NT2/D1 (cell line): ENCODE data around the gene PPM1A.

Source experiments
- DNase-seq: peaks from one replicate; pipeline ENCODE4 v3.0.0-alpha.2; 2011; ENCODE audit warnings: low read depth, low spot score
- H3K27me3 ChIP-seq: 2 replicates; pipeline ENCODE4 v1.6.0; 2011; ENCODE audit warnings: mild to moderate bottlenecking; ENCODE audit not compliant: insufficient read length, insufficient read depth
- H3K36me3 ChIP-seq: 2 replicates; pipeline ENCODE4 v1.6.1; 2011; ENCODE audit warnings: mild to moderate bottlenecking, low read length, mixed read lengths; ENCODE audit not compliant: insufficient read depth, insufficient read length
- H3K4me1 ChIP-seq: 2 replicates; pipeline ENCODE4 v1.5.1; 2011; ENCODE audit not compliant: insufficient read depth, insufficient read length
- H3K4me3 ChIP-seq: 2 replicates; pipeline ENCODE4 v1.5.1; 2011; ENCODE audit warnings: low read depth; ENCODE audit not compliant: insufficient read length
- H3K9ac ChIP-seq: 2 replicates; pipeline ENCODE4 v1.6.0; 2011; ENCODE audit warnings: low read depth; ENCODE audit not compliant: insufficient read length
- H3K9me3 ChIP-seq: 2 replicates; pipeline ENCODE4 v1.5.1; 2011; ENCODE audit warnings: mild to moderate bottlenecking, low read length; ENCODE audit not compliant: insufficient read depth
- SUZ12 ChIP-seq: IDR thresholded peaks from 2 replicates; pipeline ENCODE4 v1.6.1; 2011; ENCODE audit not compliant: insufficient read length, insufficient read depth; ENCODE audit errors: extremely low read depth
- YY1 ChIP-seq: IDR thresholded peaks from 2 replicates; pipeline ENCODE4 v1.6.1; 2011; ENCODE audit not compliant: insufficient read length, insufficient read depth
- ZNF274 ChIP-seq: IDR thresholded peaks from 2 replicates; pipeline ENCODE4 v1.6.1; 2011; ENCODE audit warnings: mild to moderate bottlenecking, low read depth, low read length

PPM1A gene

DNA sequence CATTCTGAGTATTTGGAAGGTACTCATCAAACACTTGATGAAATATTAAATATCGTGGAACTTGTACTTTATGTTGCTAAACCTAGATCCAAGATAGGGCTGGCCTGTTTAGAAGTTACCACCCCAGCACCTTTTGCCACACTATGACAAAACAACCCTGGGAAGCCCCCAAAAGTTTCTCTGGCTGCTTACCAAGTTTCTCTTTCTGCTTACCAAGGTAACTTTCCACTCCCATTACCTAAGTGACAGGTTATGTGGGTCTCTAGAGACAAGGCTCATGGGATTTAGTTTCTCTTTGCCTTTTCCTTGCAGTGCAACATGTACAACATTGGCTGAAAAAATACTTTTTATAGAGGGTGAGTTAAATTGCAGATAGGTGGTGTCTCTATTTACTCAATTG lies 28.9 kb upstream of the PPM1A start:
- H3K9ac ChIP-seq: no peak overlapping the region
- DNase-seq: no peak
- peaks cover 6% of the 10 kb centered on the region for H3K4me1 ChIP-seq
- no peaks in the 10 kb centered on the region for H3K27me3 ChIP-seq
- H3K9me3 ChIP-seq: no peaks in the 10 kb centered on the region
- no peak overlapping the region for H3K4me3 ChIP-seq
- no peaks in the 10 kb centered on the region for H3K36me3 ChIP-seq
- TF ChIP-seq ZNF274: no peak
- TF ChIP-seq SUZ12: no peak
- no peak for TF ChIP-seq YY1

DNA sequence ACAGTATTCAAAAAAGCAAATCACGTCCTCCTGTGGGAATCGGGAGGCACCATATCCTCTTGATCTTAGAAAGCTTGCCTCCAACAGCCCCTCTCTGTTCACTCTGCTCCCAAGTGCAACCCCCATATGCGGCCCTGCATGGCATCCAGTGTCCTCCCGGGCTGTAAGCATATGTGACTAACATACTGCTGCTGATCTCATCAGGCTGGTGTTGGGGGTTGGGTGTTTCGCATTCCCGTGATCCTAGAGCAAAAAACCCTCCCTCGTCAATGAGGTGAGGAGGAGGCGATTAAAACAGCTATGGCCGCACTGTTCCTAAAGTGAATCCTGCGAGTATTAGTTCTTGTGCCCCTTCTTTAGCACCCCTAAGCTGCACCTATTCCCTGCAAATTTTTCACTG lies 28.1 kb upstream of the PPM1A start:
- Histone ChIP-seq H3K9ac (no peak overlapping the region), H3K4me1 (peaks cover 6% of the 10 kb centered on the region)

DNA sequence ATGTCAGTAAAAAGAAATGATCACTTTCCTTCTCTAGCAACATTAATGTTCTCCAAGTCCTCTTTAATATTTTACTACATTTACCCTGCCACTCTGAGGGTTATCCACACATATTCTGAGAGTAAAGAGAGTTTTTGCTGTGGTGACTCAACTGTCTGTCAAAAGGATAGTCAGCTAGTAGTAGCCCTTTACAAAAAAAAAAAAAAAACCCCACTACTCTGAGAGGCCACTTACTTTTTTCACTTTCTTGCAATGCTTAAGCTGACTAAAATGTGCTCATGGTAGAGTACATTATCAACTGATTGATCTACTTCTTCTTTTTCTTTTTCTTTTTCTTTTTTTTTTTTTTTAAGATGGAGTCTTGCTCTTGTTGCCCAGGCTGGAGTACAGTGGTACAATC lies 27.6 kb upstream of the PPM1A start:
- TF ChIP-seq YY1 (no peak), ZNF274 (no peak), SUZ12 (no peak)

More for the DNA sequence above, 28.1 kb upstream of the PPM1A start:
- no peak for TF ChIP-seq ZNF274
- TF ChIP-seq YY1: no peak
- no peak for TF ChIP-seq SUZ12
- Histone ChIP-seq H3K9me3 (no peaks in the 10 kb centered on the region), H3K27me3 (no peaks in the 10 kb centered on the region), H3K4me3 (no peak overlapping the region), H3K36me3 (no peaks in the 10 kb centered on the region)
- DNase-seq: no peak

DNA sequence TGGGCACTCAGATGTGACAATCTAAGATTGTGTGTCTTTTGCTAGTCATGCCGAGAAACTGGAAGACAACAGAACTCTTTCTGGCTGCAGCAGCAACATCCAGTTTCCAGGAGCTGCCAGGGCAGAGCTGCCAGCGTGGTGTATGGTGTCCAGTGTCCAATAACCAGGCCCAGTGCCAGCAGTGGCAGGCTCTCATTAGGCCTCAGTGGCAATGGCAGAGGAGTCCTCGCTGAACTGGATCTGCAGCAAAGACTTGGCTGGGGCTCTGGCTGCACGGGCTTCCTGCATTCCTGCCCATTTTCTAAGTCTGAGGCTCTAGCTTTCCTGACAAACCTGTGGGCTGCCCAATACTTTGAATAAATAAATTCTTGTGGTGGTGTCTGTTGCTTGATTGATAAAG lies 26.2 kb upstream of the PPM1A start:
- Histone ChIP-seq H3K27me3 (no peaks in the 10 kb centered on the region), H3K9ac (no peak overlapping the region), H3K36me3 (no peaks in the 10 kb centered on the region), H3K4me3 (no peak overlapping the region), H3K4me1 (peaks cover 6% of the 10 kb centered on the region), H3K9me3 (no peaks in the 10 kb centered on the region)
- TF ChIP-seq YY1 (no peak), ZNF274 (no peak), SUZ12 (no peak)
- DNase-seq: no peak

More for the DNA sequence above, 27.6 kb upstream of the PPM1A start:
- Histone ChIP-seq H3K27me3 (no peaks in the 10 kb centered on the region), H3K4me3 (no peak overlapping the region), H3K4me1 (peaks cover 6% of the 10 kb centered on the region), H3K9me3 (no peaks in the 10 kb centered on the region), H3K36me3 (no peaks in the 10 kb centered on the region), H3K9ac (no peak overlapping the region)
- DNase-seq: no peak

DNA sequence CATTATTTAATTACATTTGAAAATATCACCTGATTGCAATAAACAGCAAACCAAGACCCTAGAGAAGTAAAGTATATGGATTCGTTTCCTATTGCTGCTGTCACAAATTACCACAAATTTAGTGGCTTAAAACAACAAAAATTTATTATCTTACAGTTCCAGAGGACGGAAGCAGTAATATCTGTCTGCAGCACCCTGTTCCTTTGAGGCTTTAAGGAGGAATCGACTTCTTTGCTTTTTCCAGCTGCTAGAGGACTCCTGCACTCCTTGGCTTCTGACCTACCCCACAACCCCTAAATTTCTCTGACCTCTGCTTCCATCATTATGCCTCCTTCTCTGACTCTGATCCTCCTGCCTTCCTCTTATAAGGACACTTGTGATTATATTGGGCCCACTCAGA lies 23.8 kb upstream of the PPM1A start:
- H3K4me1 ChIP-seq: peaks cover 6% of the 10 kb centered on the region
- H3K27me3 ChIP-seq: no peaks in the 10 kb centered on the region
- H3K9ac ChIP-seq: no peak overlapping the region
- no peaks in the 10 kb centered on the region for H3K36me3 ChIP-seq
- TF ChIP-seq ZNF274 (no peak), YY1 (no peak), SUZ12 (no peak)
- H3K4me3 ChIP-seq: no peak overlapping the region
- DNase-seq: no peak
- no peaks in the 10 kb centered on the region for H3K9me3 ChIP-seq

DNA sequence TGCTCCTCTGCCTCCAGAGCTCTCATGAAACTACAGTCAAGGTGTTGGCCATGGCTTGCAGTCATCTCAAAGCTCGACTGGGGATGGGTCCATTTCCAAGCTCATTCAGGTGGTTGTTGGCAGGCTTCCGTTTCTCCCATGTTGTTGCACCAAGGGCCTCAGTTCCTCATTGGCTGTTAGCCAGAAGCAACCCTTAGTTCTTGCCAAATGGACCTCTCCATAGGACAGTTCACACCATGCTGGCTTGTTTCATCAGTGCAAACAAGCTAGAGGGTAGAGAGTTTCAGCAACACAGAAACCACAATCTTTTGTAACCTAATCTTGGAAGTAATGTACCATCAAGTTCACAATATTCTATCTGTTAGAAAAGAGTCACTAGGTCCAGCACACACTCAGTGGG lies 22.7 kb upstream of the PPM1A start:
- Histone ChIP-seq H3K36me3 (no peaks in the 10 kb centered on the region), H3K4me3 (no peak overlapping the region), H3K9me3 (no peaks in the 10 kb centered on the region), H3K4me1 (no peaks in the 10 kb centered on the region), H3K27me3 (no peaks in the 10 kb centered on the region), H3K9ac (no peak overlapping the region)
- no peak for DNase-seq
- no peak for TF ChIP-seq SUZ12
- TF ChIP-seq ZNF274: no peak
- no peak for TF ChIP-seq YY1

DNA sequence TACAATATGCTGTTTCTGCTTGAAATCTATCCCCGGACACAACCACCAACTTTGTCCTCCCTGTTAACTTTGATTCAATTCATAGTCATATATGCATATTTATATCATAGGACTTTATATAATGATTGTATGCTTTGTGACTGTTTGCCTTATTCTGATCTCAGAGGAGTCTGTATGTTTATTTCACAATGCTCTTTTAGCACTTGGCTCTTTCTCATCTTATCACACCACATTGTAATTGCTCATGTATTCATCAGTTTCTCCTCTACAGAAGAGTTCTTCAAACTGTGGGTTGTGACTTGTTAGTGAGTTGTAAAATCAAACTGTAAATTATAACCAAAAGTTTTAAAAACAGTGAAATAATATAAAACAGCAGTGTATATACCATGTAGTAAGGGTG lies 21.7 kb upstream of the PPM1A start:
- H3K36me3 ChIP-seq: no peaks in the 10 kb centered on the region

More for the DNA sequence above, 21.7 kb upstream of the PPM1A start:
- no peak overlapping the region for H3K9ac ChIP-seq
- no peaks in the 10 kb centered on the region for H3K4me1 ChIP-seq
- TF ChIP-seq ZNF274: no peak
- no peak for TF ChIP-seq YY1
- TF ChIP-seq SUZ12: no peak
- no peak for DNase-seq
- peaks cover 8% of the 10 kb centered on the region; the same call in 1 of the 2 replicates for H3K9me3 ChIP-seq
- H3K27me3 ChIP-seq: no peaks in the 10 kb centered on the region
- H3K4me3 ChIP-seq: no peak overlapping the region
